ENCODE results near the gene SMIM35.

Gene SMIM35

GRCh38 chr11:118055966-118056365 lies 30.8 kb downstream of the SMIM35 start:
- no peak for DNase-seq

GRCh38 chr11:118054712-118055640 lies 31.8 kb downstream of the SMIM35 start:
- no peak for DNase-seq

- no peak for DNase-seq
Observed at GRCh38 chr11:118052581-118053206, 34.1 kb downstream of the SMIM35 start.

GRCh38 chr11:118051611-118052461 lies 34.9 kb downstream of the SMIM35 start:
- peak; percentile 51 for DNase-seq

GRCh38 chr11:118051136-118051610 lies 35.6 kb downstream of the SMIM35 start:
- DNase-seq, result no peak

GRCh38 chr11:118050208-118050891 lies 36.4 kb downstream of the SMIM35 start:
- DNase-seq, result no peak

- DNase-seq, result no peak
Observed at GRCh38 chr11:118049771-118050170, 37.0 kb downstream of the SMIM35 start.

GRCh38 chr11:118048472-118049370 lies 38.0 kb downstream of the SMIM35 start:
- DNase-seq, result no peak

GRCh38 chr11:118047749-118048148 lies 39.0 kb downstream of the SMIM35 start:
- no peak for DNase-seq

GRCh38 chr11:118046964-118047700 lies 39.6 kb downstream of the SMIM35 start:
- no peak for DNase-seq

- no peak for DNase-seq
Observed at GRCh38 chr11:118046051-118046963, 40.5 kb downstream of the SMIM35 start.

- DNase-seq, result no peak
Observed at GRCh38 chr11:118045191-118045590, 41.6 kb downstream of the SMIM35 start.

GRCh38 chr11:118042796-118043195 lies 44.0 kb downstream of the SMIM35 start:
- DNase-seq, result no peak

GRCh38 chr11:118042141-118042540 lies 44.6 kb downstream of the SMIM35 start:
- DNase-seq, result no peak

- DNase-seq, result no peak
Observed at GRCh38 chr11:118033443-118033842, 53.3 kb downstream of the SMIM35 start.

- DNase-seq, result no peak
Observed at GRCh38 chr11:118028626-118029025, 58.1 kb downstream of the SMIM35 start.

- DNase-seq, result no peak
Observed at GRCh38 chr11:118027694-118028093, 59.1 kb downstream of the SMIM35 start.

- no peak for DNase-seq
Observed at GRCh38 chr11:118021146-118021545, 65.6 kb downstream of the SMIM35 start.

GRCh38 chr11:118018401-118018800 lies 68.4 kb downstream of the SMIM35 start:
- DNase-seq, result no peak
